GM18499 (cell line): ENCODE measurements around the gene ZNF280B.

Source experiments
- ATAC-seq: cut with Tn5 transposase; IDR thresholded peaks from one replicate; pipeline ENCODE4 v1.9.1; 2021; ENCODE audit warnings: moderate number of reproducible peaks; ENCODE audit not compliant: insufficient read depth, unreplicated experiment

Gene ZNF280B, protein sequence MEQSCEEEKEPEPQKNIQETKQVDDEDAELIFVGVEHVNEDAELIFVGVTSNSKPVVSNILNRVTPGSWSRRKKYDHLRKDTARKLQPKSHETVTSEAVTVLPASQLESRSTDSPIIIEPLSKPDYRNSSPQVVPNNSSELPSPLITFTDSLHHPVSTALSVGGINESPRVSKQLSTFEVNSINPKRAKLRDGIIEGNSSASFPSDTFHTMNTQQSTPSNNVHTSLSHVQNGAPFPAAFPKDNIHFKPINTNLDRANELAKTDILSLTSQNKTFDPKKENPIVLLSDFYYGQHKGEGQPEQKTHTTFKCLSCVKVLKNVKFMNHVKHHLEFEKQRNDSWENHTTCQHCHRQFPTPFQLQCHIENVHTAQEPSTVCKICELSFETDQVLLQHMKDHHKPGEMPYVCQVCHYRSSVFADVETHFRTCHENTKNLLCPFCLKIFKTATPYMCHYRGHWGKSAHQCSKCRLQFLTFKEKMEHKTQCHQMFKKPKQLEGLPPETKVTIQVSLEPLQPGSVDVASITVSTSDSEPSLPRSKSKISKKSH

DNA sequence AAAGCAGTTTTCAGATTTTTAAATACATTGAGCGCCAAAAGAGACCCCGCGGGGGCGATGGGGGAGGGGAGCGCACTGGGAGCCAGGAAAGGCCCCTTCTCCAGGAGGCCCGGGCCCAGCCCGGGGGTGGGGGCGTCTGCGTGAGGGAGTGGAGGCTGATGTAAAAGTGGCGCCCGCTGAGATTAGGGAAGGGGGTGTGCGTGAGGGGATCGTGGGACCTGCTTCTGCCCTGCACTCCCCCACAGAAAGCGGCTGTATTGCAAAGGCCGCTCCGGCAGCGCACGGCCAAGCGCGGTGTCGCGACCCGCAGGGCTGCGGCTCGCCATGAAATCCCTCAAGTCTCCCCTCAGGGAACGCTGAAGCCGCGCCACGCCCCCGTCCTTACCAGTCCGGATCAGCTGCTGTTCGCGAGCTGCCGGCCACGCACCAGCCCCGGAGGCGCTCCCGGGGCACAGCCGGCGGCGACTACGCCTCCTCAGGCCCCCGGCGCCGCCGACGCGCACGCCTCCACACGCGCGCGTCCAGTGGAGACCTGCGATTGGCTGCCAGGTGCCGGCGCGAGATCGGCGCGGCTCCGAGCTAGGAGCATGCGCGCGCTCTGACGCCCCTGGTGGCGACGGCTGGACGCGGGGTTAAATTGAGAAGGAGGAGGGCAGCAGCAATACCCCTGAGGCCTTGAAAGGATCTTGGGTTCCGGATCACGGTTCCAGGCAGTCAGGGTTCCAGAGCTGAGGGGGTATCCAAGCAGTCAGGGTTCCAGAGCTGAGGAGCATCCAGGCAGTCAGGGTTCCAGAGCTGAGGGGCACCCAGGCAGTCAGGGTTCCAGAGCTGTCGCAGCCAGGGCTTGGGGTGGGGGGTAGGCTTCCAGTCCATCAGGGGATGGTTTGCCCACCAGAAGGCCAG, at the start of gene ZNF280B:
ZNF280B (minus strand) TSS at position 469 of the 903 bp plus-strand sequence. CDS start 19,344 bp downstream, outside the sequence.
- no peak for ATAC-seq

DNA sequence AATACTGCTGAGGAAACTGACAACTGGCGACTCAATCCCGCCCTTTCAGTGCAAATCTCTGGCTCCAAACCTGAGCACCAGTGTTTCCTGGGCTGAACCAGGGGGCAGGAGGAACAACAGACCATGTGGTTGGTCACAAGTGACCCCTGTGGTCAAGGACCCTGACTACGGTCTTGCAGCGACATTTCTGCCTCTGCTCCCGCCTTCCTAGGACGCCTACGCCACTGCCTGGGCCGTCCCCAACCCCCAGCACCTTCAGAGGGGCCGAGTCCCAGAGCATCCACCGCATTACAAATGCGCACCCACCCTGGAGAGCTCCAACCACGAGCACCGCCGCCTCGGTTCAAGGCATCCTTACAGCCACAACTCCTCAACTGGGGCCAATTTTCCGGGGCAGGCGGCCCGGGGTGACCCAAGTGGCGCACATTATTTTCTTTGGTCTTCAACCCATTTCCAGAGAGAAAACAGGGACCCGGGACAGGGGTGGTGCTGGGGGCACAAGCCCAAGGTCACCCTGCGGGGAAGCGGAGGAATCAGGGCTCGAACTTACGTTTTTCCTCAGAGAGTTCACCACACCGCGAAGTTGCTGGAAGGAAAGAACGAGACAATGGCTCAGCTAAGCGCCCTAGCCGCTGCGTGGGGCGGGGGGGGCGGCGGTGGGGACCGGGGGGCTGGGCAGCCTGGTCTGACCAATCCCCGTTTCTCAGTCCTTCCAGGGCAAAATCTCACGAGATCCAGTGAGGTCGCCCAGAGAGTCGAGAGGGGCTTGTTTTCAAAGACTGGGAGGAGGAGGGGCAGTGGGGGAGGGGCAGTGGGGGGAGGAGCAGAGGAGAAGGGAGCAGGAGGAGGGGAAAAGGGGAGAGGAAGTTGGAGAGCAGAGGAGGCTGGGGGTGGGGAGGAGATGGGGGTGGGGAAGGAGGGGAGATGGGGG, 48.7 kb upstream of the ZNF280B start:
- no peak for ATAC-seq

DNA sequence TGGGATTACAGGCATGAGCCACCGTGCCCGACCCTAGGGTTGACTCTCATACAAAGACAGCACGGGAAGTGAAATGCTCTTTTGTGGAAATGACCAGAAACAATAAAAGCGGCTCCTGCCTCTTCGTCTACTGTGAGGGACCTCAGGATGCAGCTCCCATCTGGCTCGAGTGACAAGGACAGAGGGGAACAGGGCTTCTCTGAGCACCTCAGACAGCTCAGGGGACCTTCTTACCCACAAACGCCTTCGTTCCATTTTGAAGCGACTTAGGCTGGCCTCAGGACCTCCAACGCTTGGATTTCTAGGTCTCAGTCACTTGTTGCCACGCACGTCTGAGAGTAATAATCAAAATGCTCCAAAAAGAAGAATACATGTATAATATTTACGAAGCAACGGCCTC, 48.0 kb upstream of the ZNF280B start:
- no peak for ATAC-seq

- ATAC-seq, result no peak
These were observed 47.1 kb upstream of the ZNF280B start for GRCh38 chr22:22555596-22555995.

DNA sequence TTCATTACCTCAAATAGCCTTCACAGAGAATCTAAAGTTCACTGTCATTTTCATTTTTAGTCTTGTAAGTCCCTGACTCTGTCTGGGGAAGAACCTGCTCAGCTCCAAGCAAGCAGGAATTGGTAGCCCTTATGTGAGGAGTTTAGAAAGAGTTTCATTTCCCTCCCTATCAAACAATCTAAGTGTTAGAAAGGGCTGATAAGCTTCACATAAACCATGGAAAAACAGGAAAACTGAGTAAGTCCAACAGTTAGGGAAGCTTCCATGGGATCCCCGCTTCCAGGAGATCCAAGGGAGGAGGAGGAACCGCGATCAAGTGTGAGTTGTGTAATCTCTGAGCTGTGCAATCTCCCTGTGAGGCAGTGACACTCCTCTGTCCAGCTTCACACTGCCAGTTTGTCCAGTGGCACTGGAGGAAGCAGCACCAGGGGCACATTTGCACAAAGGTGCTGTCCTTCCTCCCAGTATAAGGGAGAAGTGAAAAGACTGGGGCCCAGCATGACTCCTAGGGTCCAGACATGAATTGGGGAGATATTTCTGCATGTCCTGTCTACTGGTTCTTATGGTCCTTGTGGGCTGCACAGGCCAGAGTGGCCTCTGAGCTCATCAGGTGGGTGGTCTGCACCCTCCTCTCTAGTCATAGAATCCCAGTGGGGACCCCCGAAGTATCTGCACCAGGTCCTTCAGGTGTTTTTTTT, 46.2 kb upstream of the ZNF280B start:
- no peak for ATAC-seq

DNA sequence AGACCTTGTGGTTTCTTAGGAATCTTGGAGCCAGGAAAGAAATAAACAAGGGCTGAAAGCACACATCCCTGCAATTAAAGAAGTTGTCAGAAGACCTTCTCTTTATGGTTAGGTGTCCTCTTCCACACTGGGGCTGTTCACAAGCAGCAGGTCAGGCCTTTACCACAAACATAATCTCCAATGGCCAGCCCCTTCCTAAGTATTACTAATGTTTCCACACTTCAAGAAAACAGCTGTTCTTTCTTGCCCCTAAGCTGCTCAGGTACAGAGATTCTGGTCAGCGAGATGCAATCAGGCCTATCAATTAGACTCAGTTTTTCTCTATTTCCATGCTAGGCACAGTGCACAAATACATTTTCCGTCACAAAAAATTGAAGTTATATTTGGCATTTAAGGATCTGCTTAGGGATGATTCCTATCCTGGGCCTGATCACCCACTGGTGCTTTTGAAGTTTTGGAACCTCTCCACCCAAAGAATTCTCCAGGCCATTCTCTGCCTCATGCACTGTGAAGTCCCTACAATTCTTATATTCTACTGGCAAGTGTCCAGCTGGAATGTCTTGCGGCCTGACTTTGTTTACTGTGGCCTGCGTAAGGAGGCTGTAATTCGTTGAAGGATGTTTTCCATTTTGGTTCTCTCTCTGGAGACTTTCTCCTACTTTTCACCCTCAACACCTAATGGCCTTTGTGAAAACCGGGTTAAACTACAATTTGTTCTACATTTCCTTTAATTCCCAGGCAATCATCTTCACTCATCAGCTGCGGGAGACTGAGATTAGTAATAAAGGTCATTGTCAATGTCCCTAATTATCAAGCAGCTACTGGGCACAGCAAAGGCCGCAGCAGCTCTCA, 45.4 kb upstream of the ZNF280B start:
- ATAC-seq, result no peak

- no peak for ATAC-seq
These were observed 44.6 kb upstream of the ZNF280B start for GRCh38 chr22:22553141-22553540.

DNA sequence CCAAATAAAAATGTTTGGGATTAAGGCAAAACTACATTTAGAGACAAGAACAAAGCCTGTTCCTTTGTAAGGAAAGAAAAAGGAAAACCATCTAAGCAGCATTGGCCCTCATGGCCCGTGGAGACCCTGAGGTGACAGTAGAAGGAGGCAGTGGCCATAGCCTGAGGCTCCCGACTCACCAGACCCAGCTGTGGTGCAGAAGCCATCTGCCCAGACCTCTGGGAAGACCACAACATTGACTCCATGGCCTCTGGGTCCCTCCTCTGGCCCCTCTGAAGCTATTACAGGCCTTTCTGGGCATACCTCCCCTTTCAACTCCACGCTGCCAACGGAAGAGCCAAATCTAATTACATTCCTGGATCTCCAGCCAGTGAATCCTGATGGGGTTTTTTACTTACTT, 44.1 kb upstream of the ZNF280B start:
- ATAC-seq, result no peak

GRCh38 chr22:22550789-22551434, 42.4 kb upstream of the ZNF280B start:
- ATAC-seq, result no peak

DNA sequence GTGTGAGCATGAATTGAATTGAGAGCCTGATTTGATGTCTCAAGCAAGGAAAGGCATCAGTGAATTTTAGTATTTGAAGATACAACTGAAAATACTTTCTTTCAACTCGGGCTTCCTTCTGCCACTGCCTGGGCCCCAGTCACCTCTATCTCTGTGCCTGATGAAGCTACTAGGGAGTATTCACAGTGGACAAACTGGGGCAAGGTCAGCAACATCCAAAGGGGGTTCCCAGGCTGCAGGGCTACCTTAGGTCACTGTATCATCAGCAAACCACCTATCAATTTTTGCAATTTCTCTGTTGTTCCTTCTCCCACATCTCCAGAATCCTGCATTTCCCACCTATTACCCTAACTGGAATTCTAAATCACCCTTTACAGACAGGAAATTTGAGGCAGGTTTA, 40.4 kb upstream of the ZNF280B start:
- no peak for ATAC-seq

GRCh38 chr22:22548317-22548716, 39.8 kb upstream of the ZNF280B start:
- ATAC-seq, result no peak

DNA sequence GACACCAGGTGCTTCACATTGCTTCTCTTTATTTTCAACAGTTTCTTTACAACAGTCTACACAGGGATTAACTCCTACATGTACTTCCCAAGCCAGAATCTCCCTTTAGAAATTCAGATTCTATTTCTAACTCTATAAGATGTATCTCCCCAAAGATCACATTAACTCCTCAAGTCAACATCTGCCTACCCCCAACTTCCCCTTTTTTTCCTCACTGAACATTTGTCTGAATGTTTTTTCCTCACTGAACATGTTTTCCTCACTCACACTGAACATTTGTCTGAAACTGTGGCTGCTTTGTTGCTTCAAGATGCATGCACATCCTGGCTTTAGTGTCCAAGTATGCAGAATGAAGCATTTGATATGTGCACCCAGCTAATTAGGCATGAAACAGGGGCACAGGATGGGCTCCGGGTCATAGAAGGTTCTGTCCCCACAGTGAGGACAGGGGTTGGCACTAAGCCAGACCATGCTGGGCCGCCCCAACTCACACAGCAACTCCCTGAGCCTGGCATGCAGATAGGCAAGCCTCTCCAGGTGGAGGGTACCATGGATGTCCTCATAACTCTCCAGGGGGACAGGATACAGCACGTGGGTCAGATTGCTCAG, 39.3 kb upstream of the ZNF280B start:
- ATAC-seq, result no peak

DNA sequence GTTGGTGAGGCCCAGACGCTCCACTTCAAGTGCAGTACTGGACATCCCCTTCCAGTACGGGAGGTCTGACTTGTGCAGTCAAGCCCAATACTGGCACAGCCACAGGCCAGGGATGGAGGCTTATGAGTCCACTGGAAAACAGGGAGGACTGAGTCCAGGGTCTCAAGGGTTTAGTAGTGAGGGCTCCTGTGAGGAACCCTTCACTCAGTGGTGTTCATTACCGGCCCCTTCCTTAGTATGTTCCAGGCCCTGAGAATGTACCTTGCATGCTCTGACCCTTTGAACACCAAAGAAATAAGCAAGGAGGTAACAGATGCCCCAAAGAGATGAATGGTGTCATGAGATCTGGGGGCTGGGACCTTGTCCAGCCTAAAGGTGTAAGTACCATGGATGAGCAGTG, 38.7 kb upstream of the ZNF280B start:
- no peak for ATAC-seq

GRCh38 chr22:22546490-22546889, 37.9 kb upstream of the ZNF280B start:
- ATAC-seq, result no peak

GRCh38 chr22:22545084-22545483, 36.5 kb upstream of the ZNF280B start:
- no peak for ATAC-seq

DNA sequence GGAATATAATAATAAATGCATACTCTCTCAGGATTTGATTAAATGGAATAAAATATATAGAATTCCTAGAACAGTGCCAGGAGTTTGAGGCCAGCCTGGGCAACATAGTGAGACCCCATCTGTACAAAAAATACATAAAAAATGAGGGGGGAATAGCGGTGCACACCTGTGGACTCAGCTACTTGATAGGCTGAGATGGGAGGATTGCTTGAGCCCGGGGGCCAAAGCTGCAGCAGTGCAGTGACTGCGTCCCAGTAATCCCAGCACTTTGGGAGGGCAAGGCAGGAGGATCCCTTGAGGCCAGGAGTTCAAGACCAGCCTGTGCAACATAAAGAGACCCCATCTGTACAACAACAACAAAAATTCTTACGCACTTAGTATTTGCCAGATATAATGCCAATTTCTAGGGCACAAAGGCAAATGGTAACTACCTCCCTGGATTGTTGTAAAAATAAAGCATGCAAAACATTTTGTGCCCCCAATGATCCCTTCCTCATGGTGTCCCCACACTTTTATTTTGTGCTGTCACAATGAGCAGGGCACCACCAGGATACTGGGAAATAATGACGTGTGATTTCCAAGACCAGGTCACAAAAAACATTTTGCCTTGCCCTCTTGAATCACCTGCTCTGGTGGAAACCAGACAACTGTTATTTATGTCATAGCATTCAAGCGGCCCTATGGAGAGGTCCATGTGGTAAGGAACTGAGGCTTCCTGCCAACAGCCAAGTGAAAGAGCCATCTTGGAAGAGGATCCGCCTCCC, 29.9 kb upstream of the ZNF280B start:
- no peak for ATAC-seq

- ATAC-seq, result no peak
These were observed 28.4 kb upstream of the ZNF280B start for GRCh38 chr22:22536916-22537315.
